ENCODE data around the gene SAMD14.

- TF ChIP-seq POLR2AphosphoS5 (IDR thresholded peaks at IDR 0.05) (no peak), CTCF (IDR thresholded peaks at IDR 0.05) (no peak), POLR2A (IDR thresholded peaks at IDR 0.05) (no peak), EP300 (IDR thresholded peaks at IDR 0.05) (no peak)
Measured at GRCh38 chr17:50099003-50099402, 31.0 kb downstream of the SAMD14 start.

Data from upper lobe of left lung (tissue), 4 donors.